Measurements from ENCODE around the gene ATXN2.

ATXN2 gene

GRCh38 chr12:111444925-111445725, 154.0 kb downstream of the ATXN2 start:
- TF ChIP-seq ZNF8 (CRISPR knock-in tag; IDR thresholded peaks at IDR 0.05), result no peak
- no peak for TF ChIP-seq ZNF565 (CRISPR knock-in tag; conservative IDR thresholded peaks at IDR 0.05; ENCODE audit: low read depth)
- no peak for TF ChIP-seq TSHZ2 (CRISPR knock-in tag; IDR thresholded peaks at IDR 0.05)
- TF ChIP-seq ESRRG (CRISPR knock-in tag; IDR thresholded peaks at IDR 0.05), result no peak
- TF ChIP-seq ZFP3 (CRISPR knock-in tag; IDR thresholded peaks at IDR 0.05), result no peak
- TF ChIP-seq CSDC2 (CRISPR knock-in tag; IDR thresholded peaks at IDR 0.05), result no peak
- TF ChIP-seq ZFP30 (CRISPR knock-in tag; IDR thresholded peaks at IDR 0.05), result no peak
- no peak for TF ChIP-seq BACH2 (CRISPR knock-in tag; IDR thresholded peaks at IDR 0.05; ENCODE audit: borderline replicate concordance)
- no peak for TF ChIP-seq TOX (CRISPR knock-in tag; IDR thresholded peaks at IDR 0.05; ENCODE audit: borderline replicate concordance)
- TF ChIP-seq SNAI2 (CRISPR knock-in tag; IDR thresholded peaks at IDR 0.05), result no peak
- TF ChIP-seq OSR1 (CRISPR knock-in tag; IDR thresholded peaks at IDR 0.05), result no peak
- TF ChIP-seq CSRNP3 (CRISPR knock-in tag; IDR thresholded peaks at IDR 0.05), result no peak
- no peak for TF ChIP-seq CREB5 (CRISPR knock-in tag; IDR thresholded peaks at IDR 0.05; ENCODE audit: low read depth)
- TF ChIP-seq ARNTL (CRISPR knock-in tag; IDR thresholded peaks at IDR 0.05; ENCODE audit: borderline replicate concordance, low read depth), result no peak
- TF ChIP-seq GLIS3 (CRISPR knock-in tag; IDR thresholded peaks at IDR 0.05), result no peak
- TF ChIP-seq TCF4 (CRISPR knock-in tag; IDR thresholded peaks at IDR 0.05; ENCODE audit: borderline replicate concordance), result no peak
- TF ChIP-seq PPARA (CRISPR knock-in tag; IDR thresholded peaks at IDR 0.05; ENCODE audit: borderline replicate concordance), result no peak
- ATAC-seq, result peak; percentile 23

- ATAC-seq, result no peak
- TF ChIP-seq RARB (CRISPR knock-in tag; IDR thresholded peaks at IDR 0.05) (no peak), ZNF565 (CRISPR knock-in tag; conservative IDR thresholded peaks at IDR 0.05; ENCODE audit: low read depth) (no peak), TSHZ2 (CRISPR knock-in tag; IDR thresholded peaks at IDR 0.05) (no peak), SNAI2 (CRISPR knock-in tag; IDR thresholded peaks at IDR 0.05) (no peak), ZNF70 (CRISPR knock-in tag; IDR thresholded peaks at IDR 0.05) (no peak), ZNF8 (CRISPR knock-in tag; IDR thresholded peaks at IDR 0.05) (no peak), OSR1 (CRISPR knock-in tag; IDR thresholded peaks at IDR 0.05) (no peak)
Measured at GRCh38 chr12:111444314-111444924, 154.7 kb downstream of the ATXN2 start.

- TF ChIP-seq ZFP3 (CRISPR knock-in tag; IDR thresholded peaks at IDR 0.05) (no peak), GLIS3 (CRISPR knock-in tag; IDR thresholded peaks at IDR 0.05) (no peak)
- ATAC-seq, result no peak
Measured at GRCh38 chr12:111443586-111443985, 155.5 kb downstream of the ATXN2 start.
